Left cardiac atrium (tissue), 4 donors: Measurements from ENCODE around the gene MRTFB. TPM values are rescaled to one million over a fixed set of nuclear protein-coding genes. Genes with fewer than 3 reads are reported as not detected.

Source experiments
- ATAC-seq, 2 donors: fragments of 200-7000 bp; cut with Tn5 transposase; one replicate each; pipeline ENCODE4 v1.9.1; 2020; ENCODE audit warnings: mild to moderate bottlenecking in 2 of 2, moderate library complexity in 2 of 2
- DNase-seq: peaks from one replicate; pipeline ENCODE4 v3.0.0-alpha.2; 2020
- intact Hi-C, 2 donors: fragments of 100-400 bp; cut with DNase I; formaldehyde crosslinking; loops; one replicate each; pipeline versions ENCODE4 v1.14.1 to v1.15.1; 2022 to 2023
- total RNA-seq, 2 donors: library from RNA; stranded (reverse); fragmentation: NEBNext Ultra II Directional; extraction: Animal tissue kit (Norgen Biotek cat#: 25700); gene quantifications; one replicate each; pipeline ENCODE4 v1.2.1, GENCODE V29; 2021
- donor health status: DM: no; HTN: yes; CAD: no.
- donor health status: DM: no; HTN: yes; CAD: no; lungs with severe emphysema.
- donor health status: DM: yes; HTN: yes; CAD: no.
- donor health status: Dilated cardiomyopathy.

MRTFB gene
- total RNA-seq, 2 donors from 2014 or later = 34.7 to 36.8 TPM

- ATAC-seq = no peak
- intact Hi-C loops = no loop called here
- no peak for DNase-seq
Measured at GRCh38 chr16:14061732-14062259, 9.3 kb upstream of the MRTFB start.

GRCh38 chr16:14062261-14062660, 8.9 kb upstream of the MRTFB start:
- intact Hi-C loops = no loop called here
- ATAC-seq = no peak
- no peak for DNase-seq

- DNase-seq = no peak
Measured at GRCh38 chr16:14063618-14064581, 7.2 kb upstream of the MRTFB start.

GRCh38 chr16:14069818-14070217, 1.3 kb upstream of the MRTFB start:
- intact Hi-C loops = loop anchor here in 1 of 2 donors (10.0 kb wide), 1 partner anchor 135 kb away; no protein-coding TSS in a partner anchor
- ATAC-seq = no peak
- no peak for DNase-seq

More at GRCh38 chr16:14063618-14064581, 7.2 kb upstream of the MRTFB start:
- ATAC-seq = no peak
- intact Hi-C loops = no loop called here

- ATAC-seq = no peak
- no peak for DNase-seq
- intact Hi-C loops = loop anchor here in 1 of 2 donors (10.0 kb wide), 1 partner anchor 136 kb away; no protein-coding TSS in a partner anchor
Measured at GRCh38 chr16:14070555-14070876, 603 bp upstream of the MRTFB start.

GRCh38 chr16:14071576-14072271, 605 bp downstream of the MRTFB start:
- peak; percentile 57 for DNase-seq
- intact Hi-C loops = loop anchor here in 1 of 2 donors (10.0 kb wide), 1 partner anchor 137 kb away; no protein-coding TSS in a partner anchor
- ATAC-seq = peak in 1 of 2 donors; percentile 13

GRCh38 chr16:14072360-14072759, 1.2 kb downstream of the MRTFB start:
- no peak for ATAC-seq
- intact Hi-C loops = loop anchor here in 1 of 2 donors (10.0 kb wide), 1 partner anchor 138 kb away; no protein-coding TSS in a partner anchor
- DNase-seq = no peak

- DNase-seq = no peak
- intact Hi-C loops = loop anchor here in 1 of 2 donors (10.0 kb wide), 1 partner anchor 140 kb away; no protein-coding TSS in a partner anchor
- ATAC-seq = no peak
Measured at GRCh38 chr16:14074544-14074943, 3.4 kb downstream of the MRTFB start.

GRCh38 chr16:14077918-14078317, 6.8 kb downstream of the MRTFB start:
- DNase-seq = no peak
- ATAC-seq = no peak
- intact Hi-C loops = loop anchor here in 1 of 2 donors (10.0 kb wide), 1 partner anchor 143 kb away; no protein-coding TSS in a partner anchor

GRCh38 chr16:14086477-14086876, 15.4 kb downstream of the MRTFB start:
- ATAC-seq (no peak), DNase-seq (no peak)
- intact Hi-C loops = loop anchor here in 1 of 2 donors (10.0 kb wide), 1 partner anchor 98 kb away; no protein-coding TSS in a partner anchor

- DNase-seq (no peak), ATAC-seq (no peak)
- intact Hi-C loops = loop anchor here in 1 of 2 donors (10.0 kb wide), 1 partner anchor 98 kb away; no protein-coding TSS in a partner anchor
Measured at GRCh38 chr16:14087181-14087580, 16.1 kb downstream of the MRTFB start.

- DNase-seq (no peak), ATAC-seq (no peak)
- intact Hi-C loops = loop anchor here in 1 of 2 donors (10.0 kb wide), 1 partner anchor 97 kb away; no protein-coding TSS in a partner anchor
Measured at GRCh38 chr16:14087590-14088154, 16.6 kb downstream of the MRTFB start.

GRCh38 chr16:14088155-14088753, 17.1 kb downstream of the MRTFB start:
- peak; percentile 46 to 68 for ATAC-seq
- intact Hi-C loops = loop anchor here in 1 of 2 donors (10.0 kb wide), 1 partner anchor 97 kb away; no protein-coding TSS in a partner anchor
- no peak for DNase-seq

GRCh38 chr16:14089283-14089823, 18.2 kb downstream of the MRTFB start:
- ATAC-seq = no peak
- intact Hi-C loops = loop anchor here in 1 of 2 donors (10.0 kb wide), 1 partner anchor 95 kb away; no protein-coding TSS in a partner anchor

GRCh38 chr16:14092561-14092960, 21.4 kb downstream of the MRTFB start:
- intact Hi-C loops = no loop called here
- ATAC-seq = no peak
- DNase-seq = no peak

More at GRCh38 chr16:14089283-14089823, 18.2 kb downstream of the MRTFB start:
- DNase-seq = no peak

GRCh38 chr16:14095883-14096551, 24.9 kb downstream of the MRTFB start:
- DNase-seq (no peak), ATAC-seq (no peak)
- intact Hi-C loops = no loop called here

GRCh38 chr16:14097182-14097959, 26.3 kb downstream of the MRTFB start:
- DNase-seq (no peak), ATAC-seq (no peak)
- intact Hi-C loops = no loop called here
